Measurements from ENCODE around the gene ELMO1.

ELMO1 gene

GRCh38 chr7:37273891-37274290 is 174.8 kb downstream of the ELMO1 start:
- H3K27ac Mint-ChIP-seq, result no peak overlapping the region
- peaks cover 13% of the 10 kb centered on the region for H3K4me1 Mint-ChIP-seq (ENCODE audit: low read depth)

GRCh38 chr7:37269711-37270508 is 178.8 kb downstream of the ELMO1 start:
- H3K4me3 Mint-ChIP-seq, result no peak overlapping the region
- H3K27ac Mint-ChIP-seq, result no peak overlapping the region
- H3K27me3 Mint-ChIP-seq, result no peaks in the 10 kb centered on the region
- no peaks in the 10 kb centered on the region for H3K9me3 Mint-ChIP-seq
- peaks cover 20% of the 10 kb centered on the region for H3K4me1 Mint-ChIP-seq (ENCODE audit: low read depth)
- peaks cover 50% of the 10 kb centered on the region for H3K36me3 Mint-ChIP-seq (ENCODE audit: low read depth)

More at GRCh38 chr7:37273891-37274290, 174.8 kb downstream of the ELMO1 start:
- peaks cover 45% of the 10 kb centered on the region for H3K36me3 Mint-ChIP-seq (ENCODE audit: low read depth)
- H3K27me3 Mint-ChIP-seq, result no peaks in the 10 kb centered on the region
- H3K9me3 Mint-ChIP-seq, result no peaks in the 10 kb centered on the region
- H3K4me3 Mint-ChIP-seq, result no peak overlapping the region

GRCh38 chr7:37267251-37267650 is 181.4 kb downstream of the ELMO1 start:
- Mint-ChIP-seq H3K4me3 (no peak overlapping the region), H3K9me3 (no peaks in the 10 kb centered on the region), H3K36me3 (ENCODE audit: low read depth) (peaks cover 49% of the 10 kb centered on the region), H3K4me1 (ENCODE audit: low read depth) (peaks cover 16% of the 10 kb centered on the region), H3K27ac (no peak overlapping the region), H3K27me3 (no peaks in the 10 kb centered on the region)

GRCh38 chr7:37265876-37266275 is 182.8 kb downstream of the ELMO1 start:
- peaks cover 38% of the 10 kb centered on the region for H3K36me3 Mint-ChIP-seq (ENCODE audit: low read depth)
- H3K4me1 Mint-ChIP-seq (ENCODE audit: low read depth), result peaks cover 16% of the 10 kb centered on the region
- no peaks in the 10 kb centered on the region for H3K9me3 Mint-ChIP-seq
- no peak overlapping the region for H3K27ac Mint-ChIP-seq
- H3K4me3 Mint-ChIP-seq, result no peak overlapping the region
- no peaks in the 10 kb centered on the region for H3K27me3 Mint-ChIP-seq

GRCh38 chr7:37265006-37265405 is 183.7 kb downstream of the ELMO1 start:
- H3K27ac Mint-ChIP-seq, result no peak overlapping the region
- no peaks in the 10 kb centered on the region for H3K27me3 Mint-ChIP-seq
- H3K9me3 Mint-ChIP-seq, result no peaks in the 10 kb centered on the region
- H3K4me3 Mint-ChIP-seq, result no peak overlapping the region
- peaks cover 30% of the 10 kb centered on the region for H3K36me3 Mint-ChIP-seq (ENCODE audit: low read depth)
- peaks cover 12% of the 10 kb centered on the region for H3K4me1 Mint-ChIP-seq (ENCODE audit: low read depth)

- Mint-ChIP-seq H3K36me3 (ENCODE audit: low read depth) (peaks cover 27% of the 10 kb centered on the region), H3K27me3 (no peaks in the 10 kb centered on the region), H3K4me3 (no peak overlapping the region), H3K4me1 (ENCODE audit: low read depth) (peaks cover 12% of the 10 kb centered on the region), H3K27ac (no peak overlapping the region), H3K9me3 (no peaks in the 10 kb centered on the region)
These were observed 186.5 kb downstream of the ELMO1 start for GRCh38 chr7:37262181-37262580.

GRCh38 chr7:37259319-37259821 is 189.3 kb downstream of the ELMO1 start:
- no peak overlapping the region for H3K27ac Mint-ChIP-seq
- H3K4me3 Mint-ChIP-seq, result no peak overlapping the region

GRCh38 chr7:37256631-37257030 is 192.0 kb downstream of the ELMO1 start:
- peaks cover 2% of the 10 kb centered on the region for H3K4me1 Mint-ChIP-seq (ENCODE audit: low read depth)
- no peaks in the 10 kb centered on the region for H3K27me3 Mint-ChIP-seq
- H3K4me3 Mint-ChIP-seq, result no peak overlapping the region
- H3K36me3 Mint-ChIP-seq (ENCODE audit: low read depth), result peaks cover 59% of the 10 kb centered on the region
- H3K27ac Mint-ChIP-seq, result no peak overlapping the region
- H3K9me3 Mint-ChIP-seq, result no peaks in the 10 kb centered on the region

More at GRCh38 chr7:37259319-37259821, 189.3 kb downstream of the ELMO1 start:
- peaks cover 45% of the 10 kb centered on the region for H3K36me3 Mint-ChIP-seq (ENCODE audit: low read depth)
- H3K27me3 Mint-ChIP-seq, result no peaks in the 10 kb centered on the region
- no peaks in the 10 kb centered on the region for H3K9me3 Mint-ChIP-seq
- H3K4me1 Mint-ChIP-seq (ENCODE audit: low read depth), result no peaks in the 10 kb centered on the region

- H3K36me3 Mint-ChIP-seq (ENCODE audit: low read depth), result peaks cover 63% of the 10 kb centered on the region
- no peaks in the 10 kb centered on the region for H3K27me3 Mint-ChIP-seq
- no peak overlapping the region for H3K4me3 Mint-ChIP-seq
- H3K27ac Mint-ChIP-seq, result no peak overlapping the region
- no peaks in the 10 kb centered on the region for H3K9me3 Mint-ChIP-seq
- H3K4me1 Mint-ChIP-seq (ENCODE audit: low read depth), result peaks cover 2% of the 10 kb centered on the region
These were observed 193.2 kb downstream of the ELMO1 start for GRCh38 chr7:37255327-37255944.

GRCh38 chr7:37251222-37251621 is 197.4 kb downstream of the ELMO1 start:
- H3K4me1 Mint-ChIP-seq (ENCODE audit: low read depth), result peaks cover 11% of the 10 kb centered on the region
- H3K36me3 Mint-ChIP-seq (ENCODE audit: low read depth), result peaks cover 63% of the 10 kb centered on the region
- no peak overlapping the region for H3K4me3 Mint-ChIP-seq
- no peaks in the 10 kb centered on the region for H3K27me3 Mint-ChIP-seq
- no peak overlapping the region for H3K27ac Mint-ChIP-seq
- H3K9me3 Mint-ChIP-seq, result no peaks in the 10 kb centered on the region

GRCh38 chr7:37249240-37249639 is 199.4 kb downstream of the ELMO1 start:
- Mint-ChIP-seq H3K27me3 (no peaks in the 10 kb centered on the region), H3K9me3 (no peaks in the 10 kb centered on the region), H3K4me3 (no peak overlapping the region), H3K4me1 (ENCODE audit: low read depth) (peaks cover 14% of the 10 kb centered on the region), H3K27ac (no peak overlapping the region), H3K36me3 (ENCODE audit: low read depth) (peaks cover 55% of the 10 kb centered on the region)

GRCh38 chr7:37248396-37248861 is 200.2 kb downstream of the ELMO1 start:
- no peaks in the 10 kb centered on the region for H3K9me3 Mint-ChIP-seq
- H3K27ac Mint-ChIP-seq, result no peak overlapping the region
- H3K36me3 Mint-ChIP-seq (ENCODE audit: low read depth), result peaks cover 56% of the 10 kb centered on the region
- no peak overlapping the region for H3K4me3 Mint-ChIP-seq
- peaks cover 14% of the 10 kb centered on the region for H3K4me1 Mint-ChIP-seq (ENCODE audit: low read depth)
- H3K27me3 Mint-ChIP-seq, result no peaks in the 10 kb centered on the region

GRCh38 chr7:37247861-37248260 is 200.8 kb downstream of the ELMO1 start:
- no peaks in the 10 kb centered on the region for H3K9me3 Mint-ChIP-seq
- no peak overlapping the region for H3K27ac Mint-ChIP-seq
- no peak overlapping the region for H3K4me3 Mint-ChIP-seq
- H3K36me3 Mint-ChIP-seq (ENCODE audit: low read depth), result peaks cover 56% of the 10 kb centered on the region
- no peaks in the 10 kb centered on the region for H3K27me3 Mint-ChIP-seq
- H3K4me1 Mint-ChIP-seq (ENCODE audit: low read depth), result peaks cover 15% of the 10 kb centered on the region

GRCh38 chr7:37245590-37245989 is 203.1 kb downstream of the ELMO1 start:
- Mint-ChIP-seq H3K4me3 (no peak overlapping the region), H3K9me3 (no peaks in the 10 kb centered on the region), H3K36me3 (ENCODE audit: low read depth) (peaks cover 57% of the 10 kb centered on the region), H3K27me3 (no peaks in the 10 kb centered on the region), H3K27ac (no peak overlapping the region), H3K4me1 (ENCODE audit: low read depth) (peaks cover 23% of the 10 kb centered on the region)

- Mint-ChIP-seq H3K4me1 (ENCODE audit: low read depth) (peaks cover 4% of the 10 kb centered on the region), H3K27me3 (no peaks in the 10 kb centered on the region), H3K27ac (no peak overlapping the region), H3K9me3 (no peaks in the 10 kb centered on the region), H3K36me3 (ENCODE audit: low read depth) (peaks cover 16% of the 10 kb centered on the region), H3K4me3 (no peak overlapping the region)
These were observed 211.8 kb downstream of the ELMO1 start for GRCh38 chr7:37236906-37237305.

Data from stimulated activated naive CD8-positive, alpha-beta T cell treated with anti-CD3 and anti-CD28 coated beads, Interleukin-15, Interleukin-2, amounts not matched to agents 100 ng/mL and 50 ng/mL, for 24 hours (primary cell).